ENCODE measurements around the gene ARL15. TPM values are rescaled to one million over a fixed set of nuclear protein-coding genes. Genes with fewer than 3 reads are reported as not detected.
A peak's percentile ranks its signal among the peaks of the same experiment; 100 is the strongest.
"Not testable (repeated sequence)": the region's sequence is repeated elsewhere in the genome, so short reads cannot be mapped to it uniquely, and the experiment has no call there.

Gene ARL15
- total RNA-seq, 3 donors from 2014 or later = 5.4 to 6.3 (median 6.1) TPM

GRCh38 chr5:54049963-54050362 is 260.4 kb downstream of the ARL15 start:
- Mint-ChIP-seq H3K4me1 (ENCODE audit: low read depth) (no peaks in the 10 kb centered on the region), H3K9me3 (no peaks in the 10 kb centered on the region), H3K36me3 (ENCODE audit: insufficient read depth) (peaks cover 6% of the 10 kb centered on the region), H3K27me3 (ENCODE audit: low read depth) (no peaks in the 10 kb centered on the region), H3K4me3 (no peak overlapping the region)
- ATAC-seq (no peak), DNase-seq (no peak)

- no peaks in the 10 kb centered on the region for H3K27me3 Mint-ChIP-seq (ENCODE audit: low read depth)
- no peak for ATAC-seq
- H3K4me1 Mint-ChIP-seq (ENCODE audit: low read depth) = no peaks in the 10 kb centered on the region
- no peak for DNase-seq
- H3K4me3 Mint-ChIP-seq = no peak overlapping the region
- peaks cover 4% of the 10 kb centered on the region for H3K36me3 Mint-ChIP-seq (ENCODE audit: insufficient read depth)
- no peaks in the 10 kb centered on the region for H3K9me3 Mint-ChIP-seq
These were observed 261.2 kb downstream of the ARL15 start for GRCh38 chr5:54049144-54049543.

GRCh38 chr5:54045077-54045792 is 265.1 kb downstream of the ARL15 start:
- H3K36me3 Mint-ChIP-seq (ENCODE audit: insufficient read depth) = peaks cover 1% of the 10 kb centered on the region
- ATAC-seq = no peak
- no peaks in the 10 kb centered on the region for H3K9me3 Mint-ChIP-seq
- no peaks in the 10 kb centered on the region for H3K27me3 Mint-ChIP-seq (ENCODE audit: low read depth)
- H3K4me3 Mint-ChIP-seq = no peak overlapping the region
- no peaks in the 10 kb centered on the region for H3K4me1 Mint-ChIP-seq (ENCODE audit: low read depth)
- DNase-seq = no peak

GRCh38 chr5:54044276-54044675 is 266.1 kb downstream of the ARL15 start:
- not testable (repeated sequence) for DNase-seq; H3K27me3 Mint-ChIP-seq (ENCODE audit: low read depth); ATAC-seq; H3K4me1 Mint-ChIP-seq (ENCODE audit: low read depth); H3K4me3 Mint-ChIP-seq; H3K9me3 Mint-ChIP-seq; H3K36me3 Mint-ChIP-seq (ENCODE audit: insufficient read depth)

- Mint-ChIP-seq H3K9me3 (no peaks in the 10 kb centered on the region), H3K36me3 (ENCODE audit: insufficient read depth) (peaks cover 2% of the 10 kb centered on the region), H3K4me1 (ENCODE audit: low read depth) (no peaks in the 10 kb centered on the region), H3K4me3 (no peak overlapping the region), H3K27me3 (ENCODE audit: low read depth) (no peaks in the 10 kb centered on the region)
- ATAC-seq (no peak), DNase-seq (no peak)
These were observed 269.6 kb downstream of the ARL15 start for GRCh38 chr5:54040804-54041203.

GRCh38 chr5:54040018-54040417 is 270.4 kb downstream of the ARL15 start:
- Mint-ChIP-seq H3K9me3 (no peaks in the 10 kb centered on the region), H3K4me3 (no peak overlapping the region)

GRCh38 chr5:54037205-54037604 is 273.2 kb downstream of the ARL15 start:
- no peaks in the 10 kb centered on the region for H3K27me3 Mint-ChIP-seq (ENCODE audit: low read depth)
- H3K9me3 Mint-ChIP-seq = no peaks in the 10 kb centered on the region
- DNase-seq (no peak), ATAC-seq (no peak)
- H3K36me3 Mint-ChIP-seq (ENCODE audit: insufficient read depth) = peaks cover 6% of the 10 kb centered on the region
- no peak overlapping the region for H3K4me3 Mint-ChIP-seq
- no peaks in the 10 kb centered on the region for H3K4me1 Mint-ChIP-seq (ENCODE audit: low read depth)

More at GRCh38 chr5:54040018-54040417, 270.4 kb downstream of the ARL15 start:
- DNase-seq = no peak
- Mint-ChIP-seq H3K27me3 (ENCODE audit: low read depth) (no peaks in the 10 kb centered on the region), H3K4me1 (ENCODE audit: low read depth) (no peaks in the 10 kb centered on the region), H3K36me3 (ENCODE audit: insufficient read depth) (peaks cover 2% of the 10 kb centered on the region)
- ATAC-seq = no peak

GRCh38 chr5:54030981-54031380 is 279.4 kb downstream of the ARL15 start:
- DNase-seq (no peak), ATAC-seq (no peak)
- Mint-ChIP-seq H3K4me1 (ENCODE audit: low read depth) (no peaks in the 10 kb centered on the region), H3K4me3 (no peak overlapping the region), H3K27me3 (ENCODE audit: low read depth) (no peaks in the 10 kb centered on the region), H3K9me3 (no peaks in the 10 kb centered on the region), H3K36me3 (ENCODE audit: insufficient read depth) (peaks cover 20% of the 10 kb centered on the region)

GRCh38 chr5:54024466-54024865 is 285.9 kb downstream of the ARL15 start:
- H3K27me3 Mint-ChIP-seq (ENCODE audit: low read depth) = no peaks in the 10 kb centered on the region
- no peak overlapping the region for H3K4me3 Mint-ChIP-seq
- ATAC-seq (no peak), DNase-seq (no peak)
- no peaks in the 10 kb centered on the region for H3K9me3 Mint-ChIP-seq
- H3K36me3 Mint-ChIP-seq (ENCODE audit: insufficient read depth) = peaks cover 6% of the 10 kb centered on the region
- H3K4me1 Mint-ChIP-seq (ENCODE audit: low read depth) = peaks cover 23% of the 10 kb centered on the region

GRCh38 chr5:54022223-54022622 is 288.1 kb downstream of the ARL15 start:
- H3K9me3 Mint-ChIP-seq = no peaks in the 10 kb centered on the region
- DNase-seq (no peak), ATAC-seq (no peak)
- no peaks in the 10 kb centered on the region for H3K27me3 Mint-ChIP-seq (ENCODE audit: low read depth)
- H3K36me3 Mint-ChIP-seq (ENCODE audit: insufficient read depth) = peaks cover 8% of the 10 kb centered on the region
- H3K4me1 Mint-ChIP-seq (ENCODE audit: low read depth) = peaks cover 23% of the 10 kb centered on the region
- no peak overlapping the region for H3K4me3 Mint-ChIP-seq

- no peak overlapping the region for H3K4me3 Mint-ChIP-seq
- peaks cover 23% of the 10 kb centered on the region for H3K4me1 Mint-ChIP-seq (ENCODE audit: low read depth)
- ATAC-seq (no peak), DNase-seq (no peak)
- H3K36me3 Mint-ChIP-seq (ENCODE audit: insufficient read depth) = peaks cover 14% of the 10 kb centered on the region
- H3K27me3 Mint-ChIP-seq (ENCODE audit: low read depth) = no peaks in the 10 kb centered on the region
- H3K9me3 Mint-ChIP-seq = no peaks in the 10 kb centered on the region
These were observed 288.8 kb downstream of the ARL15 start for GRCh38 chr5:54021431-54022164.

- Mint-ChIP-seq H3K9me3 (peaks cover 9% of the 10 kb centered on the region), H3K27me3 (ENCODE audit: low read depth) (no peaks in the 10 kb centered on the region), H3K4me3 (no peak overlapping the region), H3K4me1 (ENCODE audit: low read depth) (peaks cover 20% of the 10 kb centered on the region), H3K36me3 (ENCODE audit: insufficient read depth) (peaks cover 28% of the 10 kb centered on the region)
- no peak for DNase-seq
- no peak for ATAC-seq
These were observed 291.9 kb downstream of the ARL15 start for GRCh38 chr5:54018438-54018837.

- DNase-seq (no peak), ATAC-seq (no peak)
- Mint-ChIP-seq H3K9me3 (peaks cover 9% of the 10 kb centered on the region), H3K4me1 (ENCODE audit: low read depth) (peaks cover 13% of the 10 kb centered on the region), H3K36me3 (ENCODE audit: insufficient read depth) (peaks cover 28% of the 10 kb centered on the region), H3K27me3 (ENCODE audit: low read depth) (no peaks in the 10 kb centered on the region), H3K4me3 (no peak overlapping the region)
These were observed 292.8 kb downstream of the ARL15 start for GRCh38 chr5:54017580-54017979.

- peaks cover 28% of the 10 kb centered on the region for H3K36me3 Mint-ChIP-seq (ENCODE audit: insufficient read depth)
- peak; percentile 43 to 61 for ATAC-seq
These were observed 296.7 kb downstream of the ARL15 start for GRCh38 chr5:54013556-54014194.

GRCh38 chr5:54009828-54010227 is 300.5 kb downstream of the ARL15 start:
- Mint-ChIP-seq H3K4me1 (ENCODE audit: low read depth) (no peaks in the 10 kb centered on the region), H3K9me3 (peaks cover 9% of the 10 kb centered on the region), H3K36me3 (ENCODE audit: insufficient read depth) (peaks cover 9% of the 10 kb centered on the region), H3K4me3 (no peak overlapping the region), H3K27me3 (ENCODE audit: low read depth) (no peaks in the 10 kb centered on the region)
- no peak for ATAC-seq
- DNase-seq = no peak

More at GRCh38 chr5:54013556-54014194, 296.7 kb downstream of the ARL15 start:
- DNase-seq = no peak
- no peaks in the 10 kb centered on the region for H3K4me1 Mint-ChIP-seq (ENCODE audit: low read depth)
- no peaks in the 10 kb centered on the region for H3K27me3 Mint-ChIP-seq (ENCODE audit: low read depth)
- H3K9me3 Mint-ChIP-seq = peaks cover 9% of the 10 kb centered on the region
- H3K4me3 Mint-ChIP-seq = no peak overlapping the region

All from activated T-cell treated with anti-CD3 and anti-CD28 coated beads, Interleukin-2, amount 50 U/mL, for 4 hours (primary cell).